Stimulated activated CD4-positive, alpha-beta T cell treated with anti-CD3 and anti-CD28 coated beads, Interleukin-15, amount 100 ng/mL, for 24 hours (primary cell): Measurements from ENCODE around the gene HTD2.
A peak's percentile ranks its signal among the peaks of the same experiment; 100 is the strongest.
"Not testable (repeated sequence)": the region's sequence is repeated elsewhere in the genome, so short reads cannot be mapped to it uniquely, and the experiment has no call there.

Source experiments
- DNase-seq: peaks from one replicate; pipeline ENCODE4 v3.0.0-alpha.2; 2020

Gene HTD2

GRCh38 chr3:58305882-58306711 lies at the start of gene HTD2, which contains the start of gene RPP14:
HTD2 (plus strand) TSS chr3:58306520; CDS start chr3:58317614, 11,094 bp downstream.
RPP14 (plus strand) TSS chr3:58306245; CDS start chr3:58310330, 4,085 bp downstream.
- peak; percentile 99 for DNase-seq

- DNase-seq, result no peak
These were observed 47.8 kb upstream of the HTD2 start for GRCh38 chr3:58258392-58259055.

- DNase-seq, result no peak
These were observed 46.0 kb upstream of the HTD2 start for GRCh38 chr3:58260261-58260731.

GRCh38 chr3:58260733-58261132 lies 45.6 kb upstream of the HTD2 start:
- DNase-seq, result no peak

- DNase-seq, result no peak
These were observed 44.2 kb upstream of the HTD2 start for GRCh38 chr3:58261954-58262666.

GRCh38 chr3:58266577-58266976 lies 39.7 kb upstream of the HTD2 start:
- no peak for DNase-seq

- DNase-seq, result not testable (repeated sequence)
These were observed 38.8 kb upstream of the HTD2 start for GRCh38 chr3:58267543-58267942.

- DNase-seq, result no peak
These were observed 37.0 kb upstream of the HTD2 start for GRCh38 chr3:58269356-58269755.

- DNase-seq, result no peak
These were observed 35.8 kb upstream of the HTD2 start for GRCh38 chr3:58270485-58270884.

- DNase-seq, result peak; percentile 12
These were observed 34.3 kb upstream of the HTD2 start for GRCh38 chr3:58271901-58272501.

GRCh38 chr3:58272891-58273290 lies 33.4 kb upstream of the HTD2 start:
- no peak for DNase-seq

GRCh38 chr3:58273362-58273761 lies 33.0 kb upstream of the HTD2 start:
- not testable (repeated sequence) for DNase-seq

GRCh38 chr3:58274027-58274614 lies 32.2 kb upstream of the HTD2 start:
- no peak for DNase-seq

- DNase-seq, result no peak
These were observed 25.3 kb upstream of the HTD2 start for GRCh38 chr3:58281069-58281468.

- DNase-seq, result no peak
These were observed 21.0 kb upstream of the HTD2 start for GRCh38 chr3:58285334-58285733.

- no peak for DNase-seq
These were observed 19.0 kb upstream of the HTD2 start for GRCh38 chr3:58287354-58287753.

GRCh38 chr3:58288011-58288728 lies 18.1 kb upstream of the HTD2 start:
- DNase-seq, result no peak

GRCh38 chr3:58288964-58289613 lies 17.2 kb upstream of the HTD2 start:
- not testable (repeated sequence) for DNase-seq

GRCh38 chr3:58290446-58290845 lies 15.9 kb upstream of the HTD2 start:
- not testable (repeated sequence) for DNase-seq

GRCh38 chr3:58291671-58292338 lies 14.5 kb upstream of the HTD2 start:
- no peak for DNase-seq

GRCh38 chr3:58292866-58293265 lies 13.5 kb upstream of the HTD2 start:
- DNase-seq, result no peak
